BLaER1 (cell line): ENCODE results near the gene APBA2.
A peak's percentile ranks its signal among the peaks of the same experiment; 100 is the strongest.

ENCODE experiments used
- H3K27ac ChIP-seq: shearing (Covaris generic); formaldehyde crosslinking; 2 replicates; pipeline ENCODE4 v1.8.1; 2022
- H3K27me3 ChIP-seq: shearing (Covaris generic); formaldehyde crosslinking; 2 replicates; pipeline ENCODE4 v1.8.1; 2022
- H3K36me3 ChIP-seq: shearing (Covaris generic); formaldehyde crosslinking; 2 replicates; pipeline ENCODE4 v1.8.1; 2022
- H3K4me1 ChIP-seq: shearing (Covaris generic); formaldehyde crosslinking; 2 replicates; pipeline ENCODE4 v1.8.1; 2022
- H3K4me2 ChIP-seq: shearing (Covaris generic); formaldehyde crosslinking; 2 replicates; pipeline ENCODE4 v1.8.1; 2022
- H3K4me3 ChIP-seq: shearing (Covaris generic); formaldehyde crosslinking; 2 replicates; pipeline ENCODE4 v1.8.1; 2022
- H3K9ac ChIP-seq: shearing (Covaris generic); formaldehyde crosslinking; 2 replicates; pipeline ENCODE4 v1.8.1; 2022
- H3K9me3 ChIP-seq: shearing (Covaris generic); formaldehyde crosslinking; 2 replicates; pipeline ENCODE4 v1.8.1; 2022
- H4K20me1 ChIP-seq: shearing (Covaris generic); formaldehyde crosslinking; 2 replicates; pipeline ENCODE4 v1.8.1; 2022
- Cebpa-rat ChIP-seq: shearing (Covaris generic); IDR thresholded peaks from 2 replicates; pipeline ENCODE4 v1.8.1; 2022

APBA2 gene

GRCh38 chr15:28902856-28903255 lies 17.1 kb downstream of the APBA2 start:
- TF ChIP-seq Cebpa-rat, result no peak
- Histone ChIP-seq H3K36me3 (no peaks in the 10 kb centered on the region), H3K4me1 (peaks cover 24% of the 10 kb centered on the region), H3K4me3 (no peak overlapping the region), H3K9me3 (no peaks in the 10 kb centered on the region), H3K27ac (no peak overlapping the region), H3K4me2 (no peak overlapping the region), H3K27me3 (no peaks in the 10 kb centered on the region), H4K20me1 (peaks cover 75% of the 10 kb centered on the region), H3K9ac (no peak overlapping the region)

- H4K20me1 ChIP-seq, result peaks cover 68% of the 10 kb centered on the region
- no peak overlapping the region for H3K9ac ChIP-seq
- H3K27ac ChIP-seq, result no peak overlapping the region
- no peaks in the 10 kb centered on the region for H3K36me3 ChIP-seq
- no peak for TF ChIP-seq Cebpa-rat
- H3K4me3 ChIP-seq, result no peak overlapping the region
- H3K9me3 ChIP-seq, result no peaks in the 10 kb centered on the region
- no peaks in the 10 kb centered on the region for H3K27me3 ChIP-seq
- H3K4me2 ChIP-seq, result no peak overlapping the region
- H3K4me1 ChIP-seq, result peaks cover 24% of the 10 kb centered on the region
These were observed 17.8 kb downstream of the APBA2 start for GRCh38 chr15:28903555-28903954.

GRCh38 chr15:28904003-28904402 lies 18.2 kb downstream of the APBA2 start:
- Histone ChIP-seq H4K20me1 (peaks cover 66% of the 10 kb centered on the region), H3K36me3 (no peaks in the 10 kb centered on the region), H3K27me3 (no peaks in the 10 kb centered on the region), H3K4me1 (peaks cover 23% of the 10 kb centered on the region), H3K27ac (no peak overlapping the region), H3K4me3 (no peak overlapping the region), H3K4me2 (no peak overlapping the region), H3K9ac (no peak overlapping the region), H3K9me3 (no peaks in the 10 kb centered on the region)
- TF ChIP-seq Cebpa-rat, result no peak

GRCh38 chr15:28904541-28905315 lies 19.0 kb downstream of the APBA2 start:
- Histone ChIP-seq H3K9me3 (no peaks in the 10 kb centered on the region), H4K20me1 (peaks cover 58% of the 10 kb centered on the region), H3K4me1 (peaks cover 18% of the 10 kb centered on the region), H3K4me3 (no peak overlapping the region), H3K27ac (no peak overlapping the region), H3K4me2 (no peak overlapping the region), H3K9ac (no peak overlapping the region), H3K27me3 (no peaks in the 10 kb centered on the region), H3K36me3 (no peaks in the 10 kb centered on the region)
- no peak for TF ChIP-seq Cebpa-rat

- Histone ChIP-seq H3K4me2 (no peak overlapping the region), H3K4me1 (peaks cover 27% of the 10 kb centered on the region), H3K4me3 (no peak overlapping the region)
These were observed 21.7 kb downstream of the APBA2 start for GRCh38 chr15:28907338-28907960.

GRCh38 chr15:28909958-28910500 lies 24.3 kb downstream of the APBA2 start:
- no peak overlapping the region for H3K4me3 ChIP-seq
- peaks cover 65% of the 10 kb centered on the region for H4K20me1 ChIP-seq
- peaks cover 26% of the 10 kb centered on the region for H3K4me1 ChIP-seq
- no peaks in the 10 kb centered on the region for H3K36me3 ChIP-seq
- H3K4me2 ChIP-seq, result no peak overlapping the region
- H3K9ac ChIP-seq, result no peak overlapping the region
- no peak for TF ChIP-seq Cebpa-rat
- no peaks in the 10 kb centered on the region for H3K27me3 ChIP-seq
- no peaks in the 10 kb centered on the region for H3K9me3 ChIP-seq
- no peak overlapping the region for H3K27ac ChIP-seq

More at GRCh38 chr15:28907338-28907960, 21.7 kb downstream of the APBA2 start:
- H3K27me3 ChIP-seq, result no peaks in the 10 kb centered on the region
- no peaks in the 10 kb centered on the region for H3K36me3 ChIP-seq
- H4K20me1 ChIP-seq, result peaks cover 66% of the 10 kb centered on the region
- H3K9ac ChIP-seq, result no peak overlapping the region
- H3K27ac ChIP-seq, result no peak overlapping the region
- H3K9me3 ChIP-seq, result no peaks in the 10 kb centered on the region
- TF ChIP-seq Cebpa-rat, result no peak

- no peak overlapping the region for H3K4me3 ChIP-seq
- H3K9me3 ChIP-seq, result no peaks in the 10 kb centered on the region
- TF ChIP-seq Cebpa-rat, result no peak
- H3K27ac ChIP-seq, result no peak overlapping the region
- peaks cover 56% of the 10 kb centered on the region for H4K20me1 ChIP-seq
- H3K4me1 ChIP-seq, result peaks cover 31% of the 10 kb centered on the region
- H3K4me2 ChIP-seq, result 0 out of 2 replicates have a peak overlapping the region, but pooled peaks have one; percentile 3
- H3K27me3 ChIP-seq, result no peaks in the 10 kb centered on the region
- H3K36me3 ChIP-seq, result no peaks in the 10 kb centered on the region
- no peak overlapping the region for H3K9ac ChIP-seq
These were observed 25.6 kb downstream of the APBA2 start for GRCh38 chr15:28911310-28911931.

- Histone ChIP-seq H3K27me3 (no peaks in the 10 kb centered on the region), H3K36me3 (no peaks in the 10 kb centered on the region), H4K20me1 (peaks cover 53% of the 10 kb centered on the region), H3K4me2 (no peak overlapping the region), H3K4me1 (peaks cover 35% of the 10 kb centered on the region), H3K27ac (no peak overlapping the region), H3K9me3 (no peaks in the 10 kb centered on the region), H3K9ac (no peak overlapping the region), H3K4me3 (no peak overlapping the region)
- TF ChIP-seq Cebpa-rat, result no peak
These were observed 26.6 kb downstream of the APBA2 start for GRCh38 chr15:28912422-28912821.

GRCh38 chr15:28913171-28913765 lies 27.5 kb downstream of the APBA2 start:
- Histone ChIP-seq H3K9ac (no peak overlapping the region), H3K4me1 (peaks cover 42% of the 10 kb centered on the region), H3K36me3 (no peaks in the 10 kb centered on the region), H3K4me3 (no peak overlapping the region), H3K27ac (no peak overlapping the region), H4K20me1 (peaks cover 50% of the 10 kb centered on the region), H3K9me3 (no peaks in the 10 kb centered on the region), H3K4me2 (no peak overlapping the region), H3K27me3 (no peaks in the 10 kb centered on the region)
- no peak for TF ChIP-seq Cebpa-rat
